Limb (tissue), 2 donors: ENCODE results near the gene FCMR.

Source experiments
- DNase-seq, 2 donors: peaks; one replicate each; pipeline ENCODE4 v3.0.0-alpha.2; 2016; ENCODE audit errors: extremely low spot score in 2 of 2

FCMR gene, protein sequence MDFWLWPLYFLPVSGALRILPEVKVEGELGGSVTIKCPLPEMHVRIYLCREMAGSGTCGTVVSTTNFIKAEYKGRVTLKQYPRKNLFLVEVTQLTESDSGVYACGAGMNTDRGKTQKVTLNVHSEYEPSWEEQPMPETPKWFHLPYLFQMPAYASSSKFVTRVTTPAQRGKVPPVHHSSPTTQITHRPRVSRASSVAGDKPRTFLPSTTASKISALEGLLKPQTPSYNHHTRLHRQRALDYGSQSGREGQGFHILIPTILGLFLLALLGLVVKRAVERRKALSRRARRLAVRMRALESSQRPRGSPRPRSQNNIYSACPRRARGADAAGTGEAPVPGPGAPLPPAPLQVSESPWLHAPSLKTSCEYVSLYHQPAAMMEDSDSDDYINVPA

DNA sequence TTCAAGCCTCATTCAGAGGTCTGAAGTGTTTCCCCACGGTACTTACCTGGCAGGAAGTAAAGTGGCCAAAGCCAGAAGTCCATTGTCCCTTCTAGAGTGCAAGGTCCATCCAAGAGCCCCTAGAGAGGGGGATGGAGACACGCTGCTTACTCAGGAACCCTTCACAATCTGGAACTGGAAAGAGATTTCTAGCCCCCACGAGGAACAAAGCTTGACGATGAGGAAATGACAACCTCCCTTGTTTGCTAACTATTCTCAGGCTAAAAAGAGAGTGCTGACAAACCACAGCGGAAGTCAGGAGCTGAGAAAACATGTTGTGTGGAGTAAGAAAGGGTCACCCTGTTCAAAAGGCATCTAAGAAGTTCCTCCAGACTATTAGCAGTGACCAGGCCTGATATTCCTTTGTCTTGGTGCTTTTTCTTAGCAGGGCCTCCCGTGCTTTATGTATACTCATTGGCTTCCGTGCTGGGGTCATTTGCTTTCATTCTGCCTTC lies at the start of gene FCMR:
TSS of gene FCMR (minus strand) at position 170 of the 494 bp plus-strand sequence. CDS start at position 83, 87 bp downstream.
- no peak for DNase-seq

DNA sequence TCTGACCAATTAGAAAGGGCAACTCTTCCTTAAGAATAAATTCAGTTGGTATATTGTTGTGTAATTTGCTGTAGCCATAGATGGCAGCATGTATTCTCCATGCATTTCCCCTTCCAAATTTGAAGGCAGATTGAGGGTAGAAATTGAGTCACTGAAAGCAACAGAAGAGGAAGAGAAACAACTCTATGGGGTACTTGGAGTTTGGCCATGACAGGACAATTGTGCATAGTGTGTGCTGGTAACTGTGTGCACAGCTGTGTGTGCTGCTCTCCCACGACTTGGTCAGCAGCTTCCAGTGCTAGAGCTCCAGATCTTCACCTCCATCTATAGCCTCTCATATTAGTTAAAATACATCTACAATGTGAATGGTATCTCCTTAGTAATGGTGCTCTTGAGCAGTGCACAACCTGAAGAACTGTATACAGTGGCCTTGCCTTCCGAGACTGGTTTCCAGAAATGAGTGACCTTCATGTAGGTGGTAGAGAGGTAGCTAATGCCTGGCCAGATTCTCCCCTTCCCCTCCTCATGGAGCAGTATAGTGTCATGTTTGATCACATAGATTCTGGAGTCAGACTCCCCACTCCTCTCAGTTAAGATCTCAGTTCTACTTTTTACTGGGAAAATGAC lies 49.4 kb upstream of the FCMR start:
- DNase-seq, result no peak

DNA sequence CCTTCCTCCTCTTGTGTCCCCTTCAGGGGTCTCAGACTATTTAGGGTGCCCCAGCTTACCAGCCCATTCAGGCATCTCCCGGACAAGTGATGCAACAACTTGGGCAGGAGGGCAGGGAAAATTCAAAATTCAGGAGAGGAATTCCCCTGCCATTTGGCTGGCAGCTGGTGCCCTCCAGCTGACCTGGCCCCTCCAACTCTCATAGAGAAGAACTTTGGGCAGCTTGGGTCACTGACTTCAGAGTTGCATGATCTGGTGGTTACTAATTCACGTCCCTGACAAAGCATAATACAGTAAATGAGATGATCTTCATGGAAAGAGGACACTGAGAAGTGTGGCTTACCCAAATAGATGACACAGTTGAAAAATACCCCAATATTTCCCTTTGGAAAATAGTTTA lies 48.7 kb upstream of the FCMR start, which contains the start of gene FCAMR:
TSS of gene FCAMR (minus strand) at position 15 of the 400 bp plus-strand sequence. CDS start 335 bp downstream, outside the sequence.
- DNase-seq, result no peak

DNA sequence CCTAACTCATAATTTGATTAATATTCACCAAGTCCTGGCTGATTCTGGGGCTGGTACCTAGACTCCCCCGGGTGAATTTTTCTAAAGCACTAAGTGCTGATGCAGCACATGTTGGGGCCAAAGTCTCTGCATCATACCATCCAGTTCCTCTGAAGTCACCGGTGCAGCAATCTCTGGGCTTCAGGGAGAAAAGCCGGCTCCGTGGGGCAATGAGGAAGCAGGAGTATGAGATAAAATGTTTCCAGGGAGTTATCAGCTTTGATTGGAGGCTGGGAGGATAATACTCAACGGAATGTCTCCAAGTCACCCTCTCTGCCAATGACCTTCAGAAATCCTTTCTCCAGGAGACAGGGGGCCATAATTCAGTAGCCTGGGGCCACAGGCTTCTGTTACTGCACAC lies 47.3 kb upstream of the FCMR start:
- DNase-seq, result no peak

DNA sequence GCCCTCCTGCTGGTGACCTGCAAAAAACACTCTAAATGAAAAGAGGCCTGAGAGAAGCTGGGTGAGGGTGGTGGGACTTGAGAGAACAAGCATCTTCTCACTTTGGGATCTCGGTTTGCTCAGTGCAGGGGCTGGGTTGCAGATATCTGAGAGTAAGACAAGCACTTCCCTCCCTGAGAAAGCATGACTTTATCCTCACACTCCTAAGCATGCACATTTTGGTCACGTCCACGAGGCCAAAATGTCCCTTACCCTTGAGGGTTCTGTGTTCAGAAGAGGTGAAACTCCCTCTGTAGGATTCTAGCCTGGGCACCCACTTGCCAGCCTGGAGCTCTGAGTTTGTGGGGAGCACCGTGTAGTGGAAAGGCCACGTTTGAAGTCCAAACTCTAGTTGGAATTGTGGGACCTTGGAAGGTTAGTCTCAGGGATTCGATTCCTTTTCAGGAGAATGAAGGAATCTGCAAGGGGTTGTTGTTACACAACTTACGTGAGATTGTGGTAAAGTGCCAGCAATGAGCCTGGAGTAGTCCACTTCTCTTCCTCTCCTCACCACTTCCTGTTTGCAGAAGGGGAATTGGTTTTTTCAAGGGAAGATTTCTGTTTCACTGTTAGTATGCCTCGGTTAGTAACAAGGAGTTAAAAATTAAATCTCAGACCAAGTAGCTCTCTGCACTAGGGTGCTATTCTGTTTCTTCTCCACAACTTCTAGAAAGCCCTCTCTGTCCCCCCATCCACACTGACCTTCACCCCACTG lies 45.5 kb upstream of the FCMR start:
- DNase-seq, result no peak

DNA sequence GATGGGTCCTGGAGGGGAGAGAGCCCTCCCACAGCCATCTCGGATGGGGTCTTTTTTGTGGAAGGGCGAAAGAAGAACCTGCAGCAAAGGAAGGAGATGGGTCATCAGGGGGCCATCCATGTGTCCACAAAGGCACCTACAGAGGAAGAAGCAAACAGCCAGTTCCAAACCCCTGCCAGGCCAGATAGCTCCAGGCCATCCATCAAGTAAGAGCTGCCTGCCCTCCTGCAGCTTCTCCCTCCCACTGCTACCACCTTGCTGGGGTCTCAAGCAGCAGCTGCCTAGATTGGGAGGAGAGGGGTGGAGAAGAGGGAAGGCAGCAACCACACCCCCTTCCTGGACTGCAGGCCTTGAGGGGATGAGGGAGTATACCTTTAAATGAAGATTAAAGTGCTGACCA lies 44.0 kb upstream of the FCMR start:
- no peak for DNase-seq

DNA sequence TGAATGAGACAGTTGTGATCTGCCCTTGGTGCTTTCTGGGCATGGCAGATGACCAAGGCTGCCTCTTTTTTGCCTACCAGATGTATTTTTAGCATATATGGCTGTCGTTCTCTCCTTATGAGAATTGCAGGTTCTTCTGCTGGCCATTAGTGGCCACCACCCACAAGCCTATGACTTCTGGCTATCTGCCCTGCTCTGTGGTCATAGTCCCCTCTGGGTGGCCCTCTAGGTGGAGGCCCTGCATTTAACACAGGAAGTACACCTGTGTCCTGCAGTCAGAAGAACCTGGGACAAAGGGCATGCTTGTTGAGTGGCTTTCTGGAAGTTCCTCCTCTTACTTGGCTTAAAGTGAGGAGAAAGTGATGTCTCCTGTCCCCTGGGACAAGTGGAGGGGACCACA lies 42.0 kb upstream of the FCMR start:
- no peak for DNase-seq

DNA sequence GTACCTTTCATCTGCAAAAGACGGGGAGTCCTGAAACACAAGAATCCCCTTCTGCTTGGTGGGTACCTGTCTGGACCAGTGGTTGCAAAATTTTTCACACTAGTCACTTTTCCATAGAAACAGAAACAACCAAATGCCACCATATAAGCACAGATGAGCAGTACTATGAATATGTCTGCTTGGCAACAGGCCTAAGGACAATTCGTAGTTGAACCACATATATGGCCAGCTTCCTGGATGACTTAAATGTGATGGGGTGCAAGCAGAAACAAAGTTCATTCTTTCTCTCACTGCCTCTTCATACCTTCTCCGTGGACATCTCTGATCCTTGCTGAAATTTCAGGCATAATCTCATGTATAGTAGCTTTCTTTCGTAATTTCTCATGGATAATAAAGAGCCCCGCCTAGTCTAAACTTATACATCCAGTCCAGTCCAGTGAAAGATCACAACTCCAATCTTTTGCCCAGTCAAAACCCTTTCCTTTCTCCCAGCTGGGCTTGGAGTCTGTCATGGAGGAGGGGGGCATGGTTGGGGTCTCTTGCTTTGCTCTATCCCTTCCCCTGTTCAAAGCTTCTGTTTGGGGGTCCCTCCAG lies 41.5 kb upstream of the FCMR start:
- DNase-seq, result no peak

DNA sequence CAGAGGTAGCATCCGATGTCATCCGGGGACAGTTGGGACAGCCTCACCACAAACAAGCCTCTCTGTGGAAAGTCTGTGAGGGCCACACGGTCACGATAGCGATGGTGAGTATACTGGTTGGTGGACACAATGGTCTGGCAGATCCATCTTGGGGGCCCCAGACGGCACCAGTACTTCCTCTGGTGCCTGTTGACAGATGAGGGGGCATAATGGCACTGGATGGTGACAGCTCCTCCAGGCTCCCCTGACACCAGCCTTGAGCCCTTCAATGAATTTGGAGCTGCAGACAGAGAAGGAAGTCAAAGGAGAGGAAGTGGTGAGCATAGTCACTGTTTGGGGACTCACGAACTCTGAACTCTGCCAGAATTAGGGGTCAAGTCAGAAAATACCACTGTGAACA lies 40.5 kb upstream of the FCMR start:
- no peak for DNase-seq

DNA sequence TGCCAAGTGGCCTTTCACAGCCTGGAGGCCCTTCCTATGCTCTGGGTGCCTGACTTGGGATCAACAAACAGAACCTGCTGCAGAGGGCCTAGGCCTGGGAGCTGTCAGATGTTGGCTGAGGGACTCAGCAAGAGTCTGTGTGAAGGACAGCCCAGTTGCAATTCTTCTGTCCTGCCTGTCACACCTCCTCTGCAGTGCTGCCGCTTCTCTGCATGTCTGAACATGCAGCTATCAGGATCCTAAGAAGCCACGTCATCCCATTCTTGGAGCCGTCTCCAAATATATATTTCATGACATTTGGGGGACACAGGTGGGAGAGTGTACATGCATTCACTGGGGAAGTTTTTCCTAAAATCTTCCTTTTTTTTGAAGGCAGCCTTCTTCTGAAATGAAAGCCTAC lies 39.9 kb upstream of the FCMR start:
- no peak for DNase-seq

DNA sequence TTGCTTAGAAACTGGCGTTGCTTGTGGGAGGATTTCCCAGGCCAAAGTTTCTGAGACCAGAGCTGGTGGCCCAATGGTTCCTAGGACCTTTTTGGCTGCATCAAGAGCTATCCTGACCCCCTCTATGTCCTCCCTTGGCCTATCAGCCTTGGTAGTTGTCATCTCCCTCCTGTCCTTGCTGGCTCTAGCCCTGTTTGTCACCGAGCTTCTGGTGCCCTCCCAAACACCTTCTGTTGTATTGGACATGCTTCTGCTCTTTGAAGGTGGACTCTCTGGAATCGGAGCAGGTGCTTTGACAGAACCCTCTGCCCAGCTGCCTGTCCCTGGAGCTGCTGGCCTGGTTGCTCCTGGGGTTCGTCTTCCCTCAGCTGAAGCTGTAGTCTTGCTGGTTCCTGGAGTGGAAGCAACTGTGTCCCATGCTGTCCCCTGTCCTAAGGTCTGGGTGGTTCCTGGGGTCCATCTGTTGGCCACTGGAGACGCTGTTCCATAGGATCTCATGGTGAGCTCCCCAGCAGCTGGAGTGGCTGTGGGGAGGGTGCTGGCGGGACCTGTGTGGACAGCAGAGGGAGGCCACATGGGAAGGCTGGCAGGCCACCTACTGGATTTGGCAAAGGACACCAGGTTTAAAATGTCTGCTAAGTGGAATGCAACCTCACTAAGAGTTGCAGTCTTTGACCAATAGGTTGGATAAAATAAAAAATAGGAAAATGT lies 39.1 kb upstream of the FCMR start:
- DNase-seq, result no peak

DNA sequence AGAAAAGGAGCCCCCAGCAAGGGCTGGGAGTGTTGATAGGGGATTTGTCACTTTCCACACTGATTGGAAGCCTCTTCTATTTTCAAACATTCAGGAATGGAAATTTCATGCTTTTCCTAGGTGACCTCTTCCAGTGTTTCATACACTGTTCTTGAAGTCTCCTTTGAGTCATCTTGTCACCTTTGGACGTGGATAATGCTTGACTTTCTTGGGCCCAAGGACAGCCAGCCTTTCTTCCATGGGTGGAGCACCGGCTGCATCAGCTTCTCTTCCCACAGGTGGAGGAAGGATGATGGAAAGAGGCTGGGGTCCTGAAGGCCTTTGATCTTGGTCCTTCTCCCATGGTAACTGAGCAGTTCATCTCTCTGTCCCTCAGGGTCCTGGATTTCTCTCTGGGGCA lies 36.4 kb upstream of the FCMR start:
- DNase-seq, result no peak

DNA sequence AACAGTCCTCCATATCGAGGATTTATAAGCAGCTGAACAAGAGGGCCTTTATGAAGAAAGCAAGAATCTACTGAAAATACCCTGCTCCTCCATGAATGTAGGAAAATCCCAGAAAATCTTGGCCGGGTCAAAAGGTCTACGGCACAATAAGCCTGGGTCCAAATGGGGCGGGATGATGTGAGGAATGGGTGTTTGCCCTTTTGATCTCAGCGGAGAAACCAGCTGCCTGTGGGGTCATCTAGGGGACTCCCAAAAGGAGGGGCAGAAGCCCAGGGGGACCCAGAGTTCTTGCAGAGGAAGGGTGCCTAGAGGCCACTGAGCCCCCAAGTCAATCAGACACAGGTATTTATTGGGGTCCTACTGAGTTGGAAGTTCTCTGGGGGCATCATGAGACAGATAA lies 35.9 kb upstream of the FCMR start:
- no peak for DNase-seq

DNA sequence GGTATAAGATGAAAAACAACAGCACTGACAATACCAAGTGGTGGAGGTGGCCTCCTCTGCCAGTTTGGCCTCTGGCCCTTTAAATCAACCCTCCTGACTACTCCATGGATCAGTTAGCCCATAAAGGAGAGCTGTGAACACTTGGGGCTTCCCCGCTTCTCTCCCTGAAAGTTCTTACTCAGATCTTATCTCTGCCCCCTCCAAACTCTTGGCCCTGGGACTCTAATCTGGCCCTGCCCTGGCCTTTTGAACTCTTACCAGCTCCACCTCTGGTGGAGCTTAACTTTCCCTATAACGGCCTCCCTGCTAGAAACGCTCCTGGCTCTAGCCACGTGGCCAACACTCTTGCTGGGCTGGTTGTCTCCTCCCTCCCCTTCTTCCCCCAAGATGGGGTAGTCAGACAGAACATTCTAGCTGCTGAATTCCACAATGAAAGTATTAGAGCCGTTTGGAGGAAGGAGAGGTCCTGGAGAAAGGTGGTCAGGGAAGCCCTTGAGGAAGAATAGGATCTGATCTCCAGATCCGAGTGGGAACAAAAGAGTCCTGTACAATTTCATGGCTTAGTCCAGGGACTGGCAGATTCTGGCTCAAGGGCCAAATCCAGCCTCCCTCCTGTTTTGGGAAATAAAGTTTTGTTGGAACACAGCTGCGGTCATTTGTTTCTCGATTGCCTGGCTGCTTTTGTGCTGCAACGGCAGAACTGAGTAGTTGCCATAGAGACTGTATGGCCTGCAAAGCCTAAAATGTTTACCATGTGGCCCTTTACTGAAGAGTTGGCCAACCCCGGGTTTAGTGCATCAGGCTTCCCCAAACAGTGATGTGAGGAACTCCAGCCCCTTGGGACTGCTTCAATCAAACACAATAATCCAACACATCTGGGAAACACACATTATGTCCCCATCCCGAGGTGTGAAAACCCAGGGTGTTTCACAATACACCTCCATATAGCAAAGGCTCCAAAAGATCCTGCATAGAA lies 34.0 kb upstream of the FCMR start:
- DNase-seq, result peak; percentile 36 to 38

DNA sequence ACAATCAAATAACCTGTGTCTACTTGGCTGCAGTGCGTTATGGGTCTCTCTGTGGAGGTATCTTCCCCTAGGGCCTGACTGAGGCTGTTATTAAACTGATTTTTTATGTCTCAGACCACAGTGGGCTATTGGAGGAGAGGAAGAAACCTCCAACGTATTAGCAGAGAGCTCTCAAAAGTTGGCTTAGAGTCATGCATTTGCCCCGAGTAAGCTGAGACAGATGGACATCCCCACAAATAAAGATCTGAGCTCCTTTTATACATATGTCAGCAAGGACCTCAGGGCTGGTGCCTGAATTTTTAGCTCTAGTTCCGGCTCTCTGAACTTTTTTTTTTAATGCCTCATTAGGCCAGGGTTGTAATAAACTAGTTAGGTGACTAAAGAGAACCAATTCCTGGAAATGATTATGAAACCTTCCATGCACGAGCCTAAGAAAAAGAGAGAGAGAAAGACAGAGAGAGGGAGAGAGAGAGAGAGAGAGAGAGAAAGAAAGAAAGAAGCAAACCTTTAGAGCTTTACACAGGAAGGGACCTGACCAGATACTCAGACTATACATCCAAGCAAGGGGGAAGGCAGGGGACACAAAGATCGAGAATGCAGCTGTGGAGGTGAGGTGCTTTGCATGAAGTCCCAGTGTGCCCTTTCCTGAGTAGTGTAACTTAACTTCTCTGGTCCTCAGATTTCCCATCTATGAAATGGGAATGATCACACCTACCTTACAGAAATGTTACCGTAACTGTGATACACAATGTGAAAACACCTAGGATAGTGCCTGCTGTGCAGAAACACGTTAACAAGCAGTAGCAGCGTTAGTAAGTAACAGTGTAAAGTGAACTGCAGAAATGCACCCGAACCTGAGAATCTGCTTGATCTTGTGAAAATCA lies 33.0 kb upstream of the FCMR start:
- DNase-seq, result no peak

DNA sequence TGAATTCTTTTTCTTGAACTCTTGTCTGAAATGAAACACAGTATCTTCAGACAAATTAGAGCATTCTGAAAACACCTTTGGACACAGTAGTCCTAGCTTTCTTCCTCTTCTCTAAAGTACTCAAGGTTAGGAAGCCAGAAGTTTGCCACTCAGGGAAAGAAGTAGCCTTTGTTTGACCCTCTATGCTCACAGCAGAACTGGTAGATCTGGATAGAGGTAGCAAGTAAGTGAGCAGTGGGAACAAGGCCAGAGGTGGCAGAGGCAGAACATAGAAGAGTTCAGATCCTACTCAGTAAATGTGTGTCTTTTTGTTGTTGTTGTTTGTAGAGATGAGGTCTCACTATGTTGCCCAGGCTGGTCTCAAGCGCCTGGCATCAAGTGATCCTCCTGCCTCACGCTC lies 31.9 kb upstream of the FCMR start:
- DNase-seq, result no peak

DNA sequence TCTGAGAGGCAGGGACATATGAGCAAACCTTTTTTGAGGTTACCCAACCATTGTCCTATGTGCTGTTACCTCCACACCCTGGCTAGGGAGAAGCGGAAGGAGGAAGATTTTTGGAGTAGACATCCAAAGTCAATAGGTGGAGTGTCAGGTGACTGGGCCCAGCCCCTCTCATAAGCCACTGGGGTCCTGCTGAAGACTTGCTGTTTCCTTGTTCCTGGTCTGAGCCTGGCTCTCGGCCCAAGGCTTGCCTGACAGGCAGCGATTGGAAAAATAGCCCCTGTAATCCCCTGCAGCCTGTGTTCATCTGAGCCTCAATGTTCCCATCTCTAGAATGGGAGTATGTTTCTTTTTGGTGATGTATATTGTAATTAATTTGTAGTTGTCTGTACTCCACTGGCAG lies 31.4 kb upstream of the FCMR start:
- no peak for DNase-seq

DNA sequence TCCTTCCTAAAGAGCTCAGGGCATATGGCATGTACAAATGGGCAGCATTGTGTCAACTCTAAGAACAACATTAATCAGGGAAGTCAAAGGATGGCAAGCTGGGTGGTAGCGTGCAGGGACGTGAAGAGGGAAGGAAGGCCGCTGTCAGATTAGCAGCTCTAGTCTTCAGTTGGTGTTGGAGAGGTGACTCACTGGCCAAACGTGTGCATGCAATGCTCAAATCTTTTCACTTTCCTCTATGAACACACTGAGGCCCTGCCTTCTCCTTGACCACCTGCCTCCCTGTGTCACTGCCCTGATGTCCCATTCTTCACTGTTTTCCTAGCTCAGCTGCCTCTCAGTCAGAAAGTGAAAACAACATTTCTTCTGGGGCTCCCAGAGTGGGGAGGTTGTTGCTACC lies 30.4 kb upstream of the FCMR start:
- DNase-seq, result no peak
